NOMO-1 (cell line): ENCODE measurements around the gene ATP6V0A1.

Experiments
- DNase-seq, 2 experiments: peaks; one replicate each; lab custom pipeline; 2025; ENCODE audit not compliant: unreplicated experiment in 2 of 2; lab: John Stamatoyannopoulos, UW

The ATP6V0A1 gene

DNA sequence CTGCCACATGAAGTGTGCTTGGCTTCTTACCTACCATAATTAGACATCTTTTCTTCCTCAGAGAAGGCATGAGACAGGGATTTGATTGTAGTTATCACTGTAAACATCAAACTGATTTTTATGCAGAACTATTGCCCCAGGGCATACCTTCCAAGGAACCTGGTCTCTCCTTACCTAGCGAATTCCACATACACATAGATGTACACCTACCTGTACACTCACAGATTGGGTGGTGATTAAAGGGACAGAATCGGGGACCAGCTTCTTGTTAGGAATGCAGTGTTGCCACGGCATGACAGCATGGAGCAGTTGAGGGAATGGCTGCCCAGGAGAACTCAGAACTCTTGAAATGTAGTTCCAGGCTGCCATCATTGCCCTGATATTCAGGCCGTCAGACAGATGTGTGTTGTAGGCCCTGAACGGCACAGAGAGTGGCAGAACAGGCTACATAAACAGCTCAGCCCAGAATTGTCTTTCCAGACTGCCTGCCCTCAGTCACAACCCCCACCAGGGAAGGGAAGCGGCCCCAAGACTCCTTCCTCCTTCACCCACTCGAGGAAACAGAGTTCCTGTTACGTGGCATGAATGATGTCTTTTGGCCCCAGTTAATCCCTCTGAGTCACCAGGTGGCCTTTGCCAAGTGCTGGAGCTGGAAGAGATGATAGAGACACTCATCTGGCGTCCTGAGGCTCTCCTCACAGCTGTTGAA, 59.5 kb downstream of the ATP6V0A1 start:
- DNase-seq, result peak; percentile 45 to 53

DNA sequence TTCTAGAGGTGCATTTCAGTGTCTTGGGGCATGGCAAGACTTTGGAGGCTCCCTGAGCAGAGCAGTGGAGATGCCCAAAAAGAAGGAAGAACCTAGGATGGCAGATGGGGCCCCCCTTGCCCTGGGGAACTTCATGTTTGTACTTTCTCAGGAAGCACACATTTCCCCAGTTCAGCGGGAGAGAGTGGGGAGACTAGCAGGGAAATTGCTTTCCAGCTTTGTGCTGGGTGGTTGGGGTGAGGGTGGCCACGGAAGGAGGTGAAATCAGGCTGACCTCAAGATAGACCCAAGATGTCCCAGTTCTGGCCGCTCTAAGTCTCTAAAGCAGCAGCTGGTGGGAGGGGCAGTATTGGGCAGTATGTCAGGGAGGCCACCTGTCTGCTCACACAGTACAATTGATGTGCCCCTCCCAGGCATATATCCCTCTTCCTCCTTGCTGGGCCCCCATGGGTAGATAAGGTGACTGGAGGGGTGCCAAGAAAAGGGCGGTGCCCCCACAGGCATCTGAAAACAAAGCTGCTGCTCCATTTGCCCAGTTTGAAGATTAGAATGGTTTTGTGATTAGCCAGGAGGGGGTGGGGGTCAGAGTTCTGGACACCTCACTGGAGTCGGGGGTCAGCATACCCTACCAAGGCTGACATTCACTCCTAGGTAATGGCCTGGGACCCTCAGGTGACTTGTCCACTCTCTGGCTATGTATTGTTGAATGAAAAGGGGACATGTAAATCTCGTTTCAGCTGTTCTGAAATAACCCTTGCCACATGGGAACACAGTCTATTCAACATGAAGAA, 60.3 kb downstream of the ATP6V0A1 start:
- no peak for DNase-seq

DNA sequence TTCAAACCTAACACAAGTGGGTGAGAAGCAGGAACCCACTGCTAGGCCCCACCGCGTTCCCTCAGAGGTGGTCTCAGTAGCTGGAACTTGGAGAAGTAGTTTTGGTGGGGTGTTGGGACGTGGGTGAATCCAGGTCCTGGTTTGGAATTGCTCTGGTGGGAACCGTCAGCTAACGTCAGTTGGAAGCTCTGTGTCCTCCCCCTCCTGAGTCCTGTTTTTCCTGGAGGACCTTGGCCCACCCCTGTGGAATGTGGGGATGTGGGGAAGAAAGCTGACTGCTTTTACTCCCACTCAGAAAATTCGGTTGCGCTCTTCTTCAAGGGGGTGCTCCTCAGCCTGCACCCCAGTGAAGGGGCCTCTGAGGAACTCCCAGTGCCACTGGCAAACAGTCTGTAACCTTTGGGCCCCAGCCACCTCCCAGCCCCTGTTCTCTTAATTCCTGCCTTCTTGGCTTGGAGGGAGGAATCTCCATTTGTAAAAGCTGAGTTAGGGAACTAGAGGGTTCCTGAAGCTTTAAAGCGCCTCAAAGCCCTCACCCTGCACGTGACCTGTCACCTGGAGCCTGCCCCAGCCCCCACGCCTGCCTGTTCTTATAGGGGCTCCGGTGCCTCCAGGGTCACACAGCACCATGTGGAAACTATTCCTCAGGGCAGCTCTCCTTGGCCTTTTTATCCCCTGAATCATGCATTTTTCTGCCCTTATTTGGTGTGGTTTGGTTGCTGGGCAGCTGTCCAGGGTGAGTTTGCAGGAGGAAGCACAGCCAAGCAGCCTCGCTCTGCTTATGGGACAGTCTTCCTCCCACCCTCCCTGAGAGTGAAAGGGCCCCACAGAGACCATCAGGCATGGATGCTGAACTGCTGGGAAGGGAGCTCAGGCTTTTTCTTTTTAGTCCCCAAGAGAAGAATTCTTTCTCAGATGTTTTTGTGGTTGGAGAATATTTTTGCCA, 61.1 kb downstream of the ATP6V0A1 start:
- no peak for DNase-seq

DNA sequence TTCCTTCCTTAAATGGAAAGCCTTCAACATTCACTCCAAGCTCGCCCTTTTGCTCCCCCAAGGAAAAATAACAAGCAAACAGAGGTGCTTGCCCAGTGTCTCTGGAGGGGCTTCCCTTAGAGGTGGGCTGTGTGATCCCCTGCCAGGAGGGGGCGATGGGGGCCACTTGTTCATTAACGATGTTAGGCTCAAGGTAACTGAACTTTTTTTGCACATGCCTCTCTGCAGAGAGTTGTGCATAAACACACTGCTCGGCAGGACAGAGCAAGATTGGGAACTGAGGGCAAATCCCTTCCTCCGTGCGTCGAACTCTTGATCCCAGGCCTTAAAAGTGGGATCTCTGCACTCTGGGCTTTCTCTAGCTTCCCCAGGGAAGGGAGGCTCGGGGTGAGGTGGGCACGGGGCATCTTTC, 61.9 kb downstream of the ATP6V0A1 start:
- peak in 1 of 2 experiments; percentile 4 for DNase-seq

DNA sequence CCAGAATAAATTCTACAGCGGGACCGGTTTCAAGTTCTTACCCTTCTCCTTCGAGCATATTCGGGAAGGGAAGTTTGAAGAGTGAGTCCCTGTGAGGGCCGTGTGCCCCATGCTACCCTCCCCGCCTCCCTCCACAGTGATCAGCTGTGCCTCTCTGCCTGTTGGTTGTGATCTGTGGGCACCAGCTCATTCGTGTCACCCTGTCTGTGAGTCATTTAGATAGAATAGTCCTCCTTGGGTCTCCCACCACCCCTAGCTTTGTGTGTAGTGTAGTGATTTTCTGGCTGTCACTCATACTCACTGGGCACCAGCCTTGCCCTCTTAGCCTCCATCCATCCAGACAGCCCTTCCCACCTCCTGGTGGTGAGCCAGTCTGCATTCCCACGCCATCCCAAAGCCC, 62.4 kb downstream of the ATP6V0A1 start:
- no peak for DNase-seq

DNA sequence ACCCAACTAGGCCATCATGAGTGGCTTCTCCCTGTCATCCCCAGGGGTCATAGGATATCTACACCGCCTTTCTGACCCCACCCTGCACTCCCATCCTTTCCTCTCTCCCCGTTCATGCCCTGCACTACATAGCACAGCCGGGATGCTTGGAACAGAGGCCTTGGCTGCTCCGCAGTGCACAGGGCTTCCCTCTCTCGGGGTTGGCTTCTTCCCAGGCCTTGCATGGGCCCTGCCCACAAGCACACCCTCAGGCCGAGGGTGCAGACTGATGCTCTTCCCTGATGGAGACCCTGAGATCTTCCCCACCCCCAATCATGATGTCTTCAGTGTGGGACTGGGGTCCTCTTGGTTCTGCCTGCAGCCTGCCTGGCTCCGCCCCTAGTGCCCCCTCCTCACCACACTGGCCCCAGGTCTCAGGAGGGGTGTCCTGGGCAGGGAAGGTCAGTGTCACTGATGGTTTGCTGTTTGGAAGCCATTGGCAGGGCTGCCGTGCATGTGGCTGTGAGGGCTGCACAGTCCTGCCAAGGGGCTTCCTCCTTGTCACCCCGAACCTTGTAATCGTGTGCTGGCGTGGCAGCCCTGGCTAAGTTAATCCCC, 63.1 kb downstream of the ATP6V0A1 start:
- DNase-seq, result no peak

- no peak for DNase-seq
These were observed 63.6 kb downstream of the ATP6V0A1 start for GRCh38 chr17:42522263-42522790.

- DNase-seq, result no peak
These were observed 64.2 kb downstream of the ATP6V0A1 start for GRCh38 chr17:42522798-42523278.

- DNase-seq, result no peak
These were observed 66.5 kb downstream of the ATP6V0A1 start for GRCh38 chr17:42525221-42525620.

- no peak for DNase-seq
These were observed 67.4 kb downstream of the ATP6V0A1 start for GRCh38 chr17:42526031-42526444.

- DNase-seq, result no peak
These were observed 69.3 kb downstream of the ATP6V0A1 start for GRCh38 chr17:42527932-42528331.

GRCh38 chr17:42529061-42529460, 70.4 kb downstream of the ATP6V0A1 start:
- no peak for DNase-seq

GRCh38 chr17:42530952-42531454, 72.3 kb downstream of the ATP6V0A1 start:
- no peak for DNase-seq

- peak; percentile 59 to 70 for DNase-seq
These were observed 73.0 kb downstream of the ATP6V0A1 start for GRCh38 chr17:42531455-42532354.

DNA sequence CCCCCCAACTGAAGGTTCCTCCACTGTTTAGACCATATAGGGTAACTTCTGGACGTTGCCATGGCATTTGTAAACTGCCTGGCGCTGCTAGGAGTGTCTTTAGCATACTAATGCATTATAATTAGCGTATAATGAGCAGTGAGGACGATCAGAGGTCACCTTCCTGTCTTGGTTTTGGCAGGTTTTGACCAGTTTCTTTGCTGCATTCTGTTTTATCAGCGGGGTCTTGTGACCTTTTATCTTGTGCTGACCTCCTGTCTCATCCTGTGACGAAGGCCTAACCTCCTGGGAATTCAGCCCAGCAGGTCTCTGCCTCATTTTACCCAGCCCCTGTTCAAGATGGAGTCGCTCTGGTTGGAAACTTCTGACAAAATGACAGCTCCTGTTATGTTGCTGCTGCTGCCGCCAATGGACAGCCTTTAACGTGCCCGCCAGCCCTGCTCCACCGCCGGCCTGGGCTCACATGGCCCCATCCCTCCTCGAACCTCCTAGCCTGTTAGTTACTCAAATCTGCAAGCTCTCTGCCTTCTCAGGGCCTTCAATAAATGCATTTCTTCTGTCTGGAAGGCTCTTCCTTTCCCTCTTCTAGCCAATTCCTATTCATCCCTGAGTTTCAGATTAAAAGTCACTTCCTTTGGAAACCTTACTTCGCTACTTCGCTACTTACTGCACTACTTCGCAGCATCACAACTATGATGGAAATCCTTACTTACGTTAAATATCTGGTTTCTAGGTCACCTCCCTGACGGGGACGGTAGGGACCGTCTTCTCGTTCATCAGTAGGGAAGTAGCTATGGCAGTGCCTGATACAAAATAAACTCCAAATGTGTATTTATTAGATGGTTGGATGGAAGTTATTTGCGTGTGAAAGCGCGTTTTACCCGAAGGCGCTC, 76.7 kb downstream of the ATP6V0A1 start:
- peak in 1 of 2 experiments; percentile 87 for DNase-seq

- peak; percentile 86 to 87 for DNase-seq
These were observed 77.3 kb downstream of the ATP6V0A1 start, which contains the start of gene NAGLU for GRCh38 chr17:42536048-42536371. TSS of gene NAGLU (plus strand) at chr17:42536241. CDS start at chr17:42536273, 32 bp downstream.

DNA sequence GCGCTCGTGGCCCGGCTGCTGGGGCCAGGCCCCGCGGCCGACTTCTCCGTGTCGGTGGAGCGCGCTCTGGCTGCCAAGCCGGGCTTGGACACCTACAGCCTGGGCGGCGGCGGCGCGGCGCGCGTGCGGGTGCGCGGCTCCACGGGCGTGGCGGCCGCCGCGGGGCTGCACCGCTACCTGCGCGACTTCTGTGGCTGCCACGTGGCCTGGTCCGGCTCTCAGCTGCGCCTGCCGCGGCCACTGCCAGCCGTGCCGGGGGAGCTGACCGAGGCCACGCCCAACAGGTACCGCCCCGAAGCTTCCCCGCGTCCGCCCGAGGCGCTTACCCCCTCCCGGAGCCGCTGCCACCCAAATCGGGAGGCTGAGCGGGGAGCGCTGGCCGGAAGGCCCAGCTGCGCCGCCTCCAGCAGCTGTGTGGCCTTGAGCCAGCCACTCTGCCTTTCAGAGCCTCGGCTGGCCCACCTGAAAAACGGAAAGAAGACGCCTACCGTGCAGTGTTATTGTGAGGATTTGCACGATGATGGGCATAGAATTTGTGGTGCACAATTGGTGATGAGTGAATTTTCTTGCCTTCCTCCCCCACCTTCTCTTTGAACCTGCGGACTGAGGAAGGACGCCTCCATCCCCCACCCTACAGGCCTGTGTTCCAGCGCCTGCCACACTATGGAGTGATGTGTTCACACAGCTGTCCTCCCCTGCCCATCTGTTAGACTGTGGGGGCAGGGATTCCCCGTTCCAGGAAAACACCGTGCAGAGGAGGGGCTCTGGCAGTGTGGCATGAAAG, 77.9 kb downstream of the ATP6V0A1 start:
- peak; percentile 58 to 72 for DNase-seq
